GM12878 (cell line): Measurements from ENCODE around the gene ACOT13. TPM values are rescaled to one million over a fixed set of nuclear protein-coding genes. Genes with fewer than 3 reads are reported as not detected.

Experiments used
- BACH1 ChIP-seq: fragments of 450-650 bp; IDR thresholded peaks from 2 replicates; pipeline ENCODE4 v1.6.1; 2017; ENCODE audit warnings: mild to moderate bottlenecking, borderline replicate concordance
- BMI1 ChIP-seq: fragments of 450-650 bp; IDR thresholded peaks from 2 replicates; pipeline ENCODE4 v1.6.1; 2016; ENCODE audit warnings: mild to moderate bottlenecking, moderate library complexity, borderline replicate concordance
- CHD4 ChIP-seq: fragments of 200-600 bp; sonication (generic); IDR thresholded peaks from 2 replicates; pipeline ENCODE4 v1.6.1; 2016; ENCODE audit warnings: mild to moderate bottlenecking
- NFXL1 ChIP-seq: fragments of 450-650 bp; IDR thresholded peaks from 2 replicates; pipeline ENCODE4 v1.6.1; 2017; ENCODE audit warnings: antibody characterized with exemption, mild to moderate bottlenecking, borderline replicate concordance
- PAX8 ChIP-seq: fragments of 450-650 bp; IDR thresholded peaks from 2 replicates; pipeline ENCODE4 v1.6.1; 2017; ENCODE audit warnings: mild to moderate bottlenecking, moderate library complexity
- PKNOX1 ChIP-seq: fragments of 450-650 bp; IDR thresholded peaks from 2 replicates; pipeline ENCODE4 v1.6.1; 2016; ENCODE audit warnings: mild to moderate bottlenecking
- POLR2AphosphoS2 ChIP-seq: IDR thresholded peaks from 2 replicates; pipeline ENCODE4 v1.6.1; 2011; ENCODE audit warnings: low read depth, mild to moderate bottlenecking, low read length, improper control_type of control experiment, moderate library complexity
- RUNX3 ChIP-seq: IDR thresholded peaks from 2 replicates; pipeline ENCODE4 v1.6.1; 2012; ENCODE audit warnings: low read length, inconsistent platforms
- SIN3A ChIP-seq: IDR thresholded peaks from 2 replicates; pipeline ENCODE4 v1.6.1; 2012; ENCODE audit warnings: low read depth, low read length, improper control_type of control experiment
- SMAD1 ChIP-seq: fragments of 450-650 bp; IDR thresholded peaks from 2 replicates; pipeline ENCODE4 v1.6.1; 2018; ENCODE audit warnings: mild to moderate bottlenecking, low read depth; ENCODE audit not compliant: partially characterized antibody
- SMAD5 ChIP-seq: IDR thresholded peaks from 2 replicates; pipeline ENCODE4 v1.6.1; 2016; ENCODE audit warnings: antibody characterized with exemption, low read depth
- SRF ChIP-seq, 2 experiments: IDR thresholded peaks; 2 replicates each; pipeline ENCODE4 v1.6.1; 2011; ENCODE audit warnings: low read depth in 2 of 2, low read length in 2 of 2, mild to moderate bottlenecking in 1 of 2, moderate library complexity in 1 of 2
- TAF1 ChIP-seq: IDR thresholded peaks from 2 replicates; pipeline ENCODE4 v1.6.1; 2011; ENCODE audit warnings: mild to moderate bottlenecking, low read depth, low read length, borderline replicate concordance
- TBL1XR1 ChIP-seq: IDR thresholded peaks from 2 replicates; pipeline ENCODE4 v1.6.1; 2012; ENCODE audit warnings: low read depth, low read length, improper control_type of control experiment
- TCF12 ChIP-seq: IDR thresholded peaks from 2 replicates; pipeline ENCODE4 v1.6.1; 2011; ENCODE audit warnings: low read depth, mild to moderate bottlenecking, low read length
- WRNIP1 ChIP-seq: IDR thresholded peaks from 2 replicates; pipeline ENCODE4 v1.6.1; 2011; ENCODE audit warnings: low read depth, low read length, improper control_type of control experiment, borderline replicate concordance
- ZNF207 ChIP-seq: fragments of 450-650 bp; IDR thresholded peaks from 2 replicates; pipeline ENCODE4 v1.6.1; 2014; ENCODE audit warnings: antibody characterized with exemption, mild to moderate bottlenecking, borderline replicate concordance
- ZSCAN29 ChIP-seq: fragments of 450-650 bp; IDR thresholded peaks from 2 replicates; pipeline ENCODE4 v1.6.1; 2017; ENCODE audit warnings: mild to moderate bottlenecking, moderate library complexity
- ZZZ3 ChIP-seq: IDR thresholded peaks from 2 replicates; pipeline ENCODE4 v1.6.1; 2011; ENCODE audit warnings: low read depth; ENCODE audit not compliant: control insufficient read depth, insufficient read length
- polyA plus RNA-seq, 11 experiments: library from polyadenylated mRNA; depleted of rRNA in 4 of 11; unstranded in 6 of 11; stranded (reverse) in 5 of 11; fragments of >200 nt; fragmentation: Nextera tagmentation in 4 of 11; fragmentation: Illumina TruSeq in 1 of 11; extraction: Ambion mirVana in 4 of 11; extraction: Trizol in 1 of 11; gene quantifications; 1 replicate in 1 of 11; 2 replicates in 10 of 11; pipeline versions ENCODE4 v1.2.1 to v1.2.3, GENCODE V29; 2011 to 2016; ENCODE audit warnings: inconsistent platforms in 2 of 11, missing spikeins in 2 of 11, low read depth in 1 of 11
- total RNA-seq, 4 experiments: library from RNA; depleted of rRNA in 3 of 4; stranded (reverse); fragments of >200 nt in 3 of 4; fragmentation: Illumina TruSeq in 1 of 4; extraction: Trizol in 1 of 4; gene quantifications; 2 replicates each; pipeline versions ENCODE4 v1.2.1 to v1.2.3, GENCODE V29; 2013 to 2021
- TF ChIP-seq, protein P1 (sequence below): fragments of 450-650 bp; IDR thresholded peaks from 2 replicates; pipeline ENCODE4 v1.6.1; 2018; ENCODE audit warnings: mild to moderate bottlenecking, low read depth, moderate library complexity; ENCODE audit not compliant: partially characterized antibody
- TF ChIP-seq, protein P2 (sequence below): fragments of 450-650 bp; IDR thresholded peaks from 2 replicates; pipeline ENCODE4 v1.6.1; 2017; ENCODE audit warnings: mild to moderate bottlenecking
- TF ChIP-seq, protein P3 (sequence below): IDR thresholded peaks from 2 replicates; pipeline ENCODE4 v1.6.1; 2012; ENCODE audit warnings: low read depth, low read length, improper control_type of control experiment
- TF ChIP-seq, protein P4 (sequence below): IDR thresholded peaks from 2 replicates; pipeline ENCODE4 v1.6.1; 2011; ENCODE audit warnings: borderline replicate concordance, low read depth, mild to moderate bottlenecking, moderate library complexity, low read length; ENCODE audit not compliant: insufficient read depth, poor library complexity, severe bottlenecking
- TF ChIP-seq, protein P5 (sequence below): IDR thresholded peaks from 2 replicates; pipeline ENCODE4 v1.6.1; 2012; ENCODE audit warnings: low read depth, low read length, improper control_type of control experiment

The ACOT13 gene
- total and polyA plus RNA-seq, 10 of the 15 experiments (the other 5 are each of a cell fraction or from before 2014, with no cell fraction given), result 6.0 to 60.6 (median 36.6) TPM

DNA sequence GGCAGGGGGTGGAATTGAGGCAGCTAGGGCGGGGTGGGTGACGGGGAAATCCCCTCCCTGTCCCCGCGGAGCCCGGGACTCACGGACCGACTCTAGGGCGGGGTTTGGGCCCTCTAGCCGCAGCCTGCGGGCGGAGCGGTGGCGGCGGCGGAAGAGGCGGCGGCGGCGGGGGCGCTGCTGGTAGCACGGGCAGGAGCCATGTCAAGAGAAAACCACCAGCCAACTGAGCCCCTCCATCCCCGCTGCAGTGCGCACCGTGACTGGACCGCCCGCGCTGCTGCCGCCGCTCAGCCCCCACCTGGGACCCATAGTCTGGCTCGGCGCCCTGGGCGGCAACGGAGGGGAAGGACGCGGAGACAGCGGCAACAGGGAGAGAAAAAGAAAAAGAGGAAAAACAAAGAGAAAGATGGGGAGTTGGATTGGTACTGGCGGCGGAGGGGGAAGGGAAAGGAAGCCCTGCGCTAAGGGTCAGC lies 53.3 kb downstream of the ACOT13 start (continued):
- TF ChIP-seq, protein P1, sequence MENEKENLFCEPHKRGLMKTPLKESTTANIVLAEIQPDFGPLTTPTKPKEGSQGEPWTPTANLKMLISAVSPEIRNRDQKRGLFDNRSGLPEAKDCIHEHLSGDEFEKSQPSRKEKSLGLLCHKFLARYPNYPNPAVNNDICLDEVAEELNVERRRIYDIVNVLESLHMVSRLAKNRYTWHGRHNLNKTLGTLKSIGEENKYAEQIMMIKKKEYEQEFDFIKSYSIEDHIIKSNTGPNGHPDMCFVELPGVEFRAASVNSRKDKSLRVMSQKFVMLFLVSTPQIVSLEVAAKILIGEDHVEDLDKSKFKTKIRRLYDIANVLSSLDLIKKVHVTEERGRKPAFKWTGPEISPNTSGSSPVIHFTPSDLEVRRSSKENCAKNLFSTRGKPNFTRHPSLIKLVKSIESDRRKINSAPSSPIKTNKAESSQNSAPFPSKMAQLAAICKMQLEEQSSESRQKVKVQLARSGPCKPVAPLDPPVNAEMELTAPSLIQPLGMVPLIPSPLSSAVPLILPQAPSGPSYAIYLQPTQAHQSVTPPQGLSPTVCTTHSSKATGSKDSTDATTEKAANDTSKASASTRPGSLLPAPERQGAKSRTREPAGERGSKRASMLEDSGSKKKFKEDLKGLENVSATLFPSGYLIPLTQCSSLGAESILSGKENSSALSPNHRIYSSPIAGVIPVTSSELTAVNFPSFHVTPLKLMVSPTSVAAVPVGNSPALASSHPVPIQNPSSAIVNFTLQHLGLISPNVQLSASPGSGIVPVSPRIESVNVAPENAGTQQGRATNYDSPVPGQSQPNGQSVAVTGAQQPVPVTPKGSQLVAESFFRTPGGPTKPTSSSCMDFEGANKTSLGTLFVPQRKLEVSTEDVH, result no peak
- TF ChIP-seq SMAD5 (no peak), BACH1 (peak; percentile 92), SIN3A (no peak), CHD4 (no peak), ZSCAN29 (peak; percentile 55; the same call in 1 of the 2 replicates), POLR2AphosphoS2 (peak; percentile 16; the same call in 1 of the 2 replicates), PAX8 (no peak), ZZZ3 (no peak), ZNF207 (0 out of 2 replicates have a peak, but pooled peaks have one; percentile 15), TAF1 (no peak), SRF (IDR thresholded peaks at IDR 0.05; ENCODE audit: low read depth in 2 of 2, low read length in 2 of 2) (no peak), TCF12 (no peak), NFXL1 (no peak), WRNIP1 (no peak), SMAD1 (no peak), BMI1 (no peak), RUNX3 (peak; percentile 69), PKNOX1 (no peak), TBL1XR1 (no peak)
- TF ChIP-seq, protein P2, sequence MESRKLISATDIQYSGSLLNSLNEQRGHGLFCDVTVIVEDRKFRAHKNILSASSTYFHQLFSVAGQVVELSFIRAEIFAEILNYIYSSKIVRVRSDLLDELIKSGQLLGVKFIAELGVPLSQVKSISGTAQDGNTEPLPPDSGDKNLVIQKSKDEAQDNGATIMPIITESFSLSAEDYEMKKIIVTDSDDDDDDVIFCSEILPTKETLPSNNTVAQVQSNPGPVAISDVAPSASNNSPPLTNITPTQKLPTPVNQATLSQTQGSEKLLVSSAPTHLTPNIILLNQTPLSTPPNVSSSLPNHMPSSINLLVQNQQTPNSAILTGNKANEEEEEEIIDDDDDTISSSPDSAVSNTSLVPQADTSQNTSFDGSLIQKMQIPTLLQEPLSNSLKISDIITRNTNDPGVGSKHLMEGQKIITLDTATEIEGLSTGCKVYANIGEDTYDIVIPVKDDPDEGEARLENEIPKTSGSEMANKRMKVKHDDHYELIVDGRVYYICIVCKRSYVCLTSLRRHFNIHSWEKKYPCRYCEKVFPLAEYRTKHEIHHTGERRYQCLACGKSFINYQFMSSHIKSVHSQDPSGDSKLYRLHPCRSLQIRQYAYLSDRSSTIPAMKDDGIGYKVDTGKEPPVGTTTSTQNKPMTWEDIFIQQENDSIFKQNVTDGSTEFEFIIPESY, result no peak
- TF ChIP-seq, protein P3, sequence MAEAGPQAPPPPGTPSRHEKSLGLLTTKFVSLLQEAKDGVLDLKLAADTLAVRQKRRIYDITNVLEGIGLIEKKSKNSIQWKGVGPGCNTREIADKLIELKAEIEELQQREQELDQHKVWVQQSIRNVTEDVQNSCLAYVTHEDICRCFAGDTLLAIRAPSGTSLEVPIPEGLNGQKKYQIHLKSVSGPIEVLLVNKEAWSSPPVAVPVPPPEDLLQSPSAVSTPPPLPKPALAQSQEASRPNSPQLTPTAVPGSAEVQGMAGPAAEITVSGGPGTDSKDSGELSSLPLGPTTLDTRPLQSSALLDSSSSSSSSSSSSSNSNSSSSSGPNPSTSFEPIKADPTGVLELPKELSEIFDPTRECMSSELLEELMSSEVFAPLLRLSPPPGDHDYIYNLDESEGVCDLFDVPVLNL, result no peak
- TF ChIP-seq, protein P4, sequence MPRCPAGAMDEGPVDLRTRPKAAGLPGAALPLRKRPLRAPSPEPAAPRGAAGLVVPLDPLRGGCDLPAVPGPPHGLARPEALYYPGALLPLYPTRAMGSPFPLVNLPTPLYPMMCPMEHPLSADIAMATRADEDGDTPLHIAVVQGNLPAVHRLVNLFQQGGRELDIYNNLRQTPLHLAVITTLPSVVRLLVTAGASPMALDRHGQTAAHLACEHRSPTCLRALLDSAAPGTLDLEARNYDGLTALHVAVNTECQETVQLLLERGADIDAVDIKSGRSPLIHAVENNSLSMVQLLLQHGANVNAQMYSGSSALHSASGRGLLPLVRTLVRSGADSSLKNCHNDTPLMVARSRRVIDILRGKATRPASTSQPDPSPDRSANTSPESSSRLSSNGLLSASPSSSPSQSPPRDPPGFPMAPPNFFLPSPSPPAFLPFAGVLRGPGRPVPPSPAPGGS, result peak; percentile 64
- TF ChIP-seq, protein P5, sequence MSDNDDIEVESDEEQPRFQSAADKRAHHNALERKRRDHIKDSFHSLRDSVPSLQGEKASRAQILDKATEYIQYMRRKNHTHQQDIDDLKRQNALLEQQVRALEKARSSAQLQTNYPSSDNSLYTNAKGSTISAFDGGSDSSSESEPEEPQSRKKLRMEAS, result no peak
